Ovary (tissue), 3 donors: ENCODE measurements around the gene FKBP1C.

Source experiments
- CTCF ChIP-seq, 3 donors: fragments of 450-650 bp in 2 of 3; fragments of 200-600 bp in 1 of 3; IDR thresholded peaks; one replicate each; pipeline versions ENCODE4 v1.5.1 to v1.8.0; 2016 to 2022; ENCODE audit warnings: antibody characterized with exemption in 3 of 3, mild to moderate bottlenecking in 1 of 3
- EP300 ChIP-seq: sonication (generic); formaldehyde crosslinking; IDR thresholded peaks from one replicate; pipeline ENCODE4 v1.6.1; 2017; ENCODE audit warnings: antibody characterized with exemption
- POLR2A ChIP-seq: fragments of 450-650 bp; IDR thresholded peaks from one replicate; pipeline ENCODE4 v1.6.1; 2017; ENCODE audit warnings: antibody characterized with exemption, mild to moderate bottlenecking, moderate library complexity
- donor health status: DM: no; HTN: no; CAD: no.

- no peak for TF ChIP-seq CTCF (IDR thresholded peaks at IDR 0.05)
- TF ChIP-seq EP300: no peak
- no peak for TF ChIP-seq POLR2A
These were observed 47.9 kb downstream of the FKBP1C start for GRCh38 chr6:63259153-63259552.
